ENCODE data around the gene ITGA2. TPM values are rescaled to one million over a fixed set of nuclear protein-coding genes. Genes with fewer than 3 reads are reported as not detected.
"Not testable (repeated sequence)": the region's sequence is repeated elsewhere in the genome, so short reads cannot be mapped to it uniquely, and the experiment has no call there.

The ITGA2 gene
- 0.97 TPM for total RNA-seq
- long read RNA-seq = 0 reads

- ATAC-seq (ENCODE audit: poor library complexity) = peak; percentile 86
- intact Hi-C loops (cut with DNase I) = no loop called here
- DNase-seq = peak; percentile 52
These were observed at the start of gene ITGA2 for GRCh38 chr5:52989025-52989780. Gene ITGA2, plus strand, starts transcription at chr5:52989352. Its CDS starts 117 bp downstream, at chr5:52989469.

- DNase-seq = no peak
- intact Hi-C loops (cut with DNase I) = no loop called here
- no peak for ATAC-seq (ENCODE audit: poor library complexity)
These were observed 45.9 kb upstream of the ITGA2 start for GRCh38 chr5:52943285-52943684.

- ATAC-seq (ENCODE audit: poor library complexity) (no peak), DNase-seq (no peak)
- intact Hi-C loops (cut with DNase I) = no loop called here
These were observed 45.3 kb upstream of the ITGA2 start for GRCh38 chr5:52943808-52944207.

- no peak for DNase-seq
- intact Hi-C loops (cut with DNase I) = no loop called here
- ATAC-seq (ENCODE audit: poor library complexity) = no peak
These were observed 44.1 kb upstream of the ITGA2 start for GRCh38 chr5:52945040-52945439.

- ATAC-seq (ENCODE audit: poor library complexity) (no peak), DNase-seq (no peak)
- intact Hi-C loops (cut with DNase I) = loop anchor here (2.0 kb wide), 1 partner anchor 150 kb away; no protein-coding TSS in a partner anchor
These were observed 41.9 kb upstream of the ITGA2 start for GRCh38 chr5:52947208-52947607.

GRCh38 chr5:52947851-52948250, 41.3 kb upstream of the ITGA2 start:
- no peak for ATAC-seq (ENCODE audit: poor library complexity)
- intact Hi-C loops (cut with DNase I) = loop anchor here (2.0 kb wide), 1 partner anchor 149 kb away; no protein-coding TSS in a partner anchor
- no peak for DNase-seq

- intact Hi-C loops (cut with DNase I) = no loop called here
- ATAC-seq (ENCODE audit: poor library complexity) (peak; percentile 94), DNase-seq (no peak)
These were observed 40.6 kb upstream of the ITGA2 start for GRCh38 chr5:52948418-52949076.

- DNase-seq (no peak), ATAC-seq (ENCODE audit: poor library complexity) (no peak)
- intact Hi-C loops (cut with DNase I) = no loop called here
These were observed 38.5 kb upstream of the ITGA2 start for GRCh38 chr5:52950686-52951085.

- no peak for ATAC-seq (ENCODE audit: poor library complexity)
- no peak for DNase-seq
- intact Hi-C loops (cut with DNase I) = no loop called here
These were observed 36.7 kb upstream of the ITGA2 start for GRCh38 chr5:52952483-52952882.

GRCh38 chr5:52956014-52956413, 33.1 kb upstream of the ITGA2 start:
- ATAC-seq (ENCODE audit: poor library complexity) (no peak), DNase-seq (no peak)
- intact Hi-C loops (cut with DNase I) = no loop called here

- ATAC-seq (ENCODE audit: poor library complexity) = no peak
- intact Hi-C loops (cut with DNase I) = no loop called here
- DNase-seq = no peak
These were observed 32.0 kb upstream of the ITGA2 start for GRCh38 chr5:52956915-52957747.

GRCh38 chr5:52961274-52961681, 27.9 kb upstream of the ITGA2 start:
- DNase-seq (no peak), ATAC-seq (ENCODE audit: poor library complexity) (peak; percentile 60)
- intact Hi-C loops (cut with DNase I) = no loop called here

GRCh38 chr5:52963636-52964035, 25.5 kb upstream of the ITGA2 start:
- intact Hi-C loops (cut with DNase I) = no loop called here
- ATAC-seq (ENCODE audit: poor library complexity) (no peak), DNase-seq (no peak)

- DNase-seq = no peak
- intact Hi-C loops (cut with DNase I) = no loop called here
- ATAC-seq (ENCODE audit: poor library complexity) = no peak
These were observed 25.0 kb upstream of the ITGA2 start for GRCh38 chr5:52964138-52964537.

- intact Hi-C loops (cut with DNase I); ATAC-seq (ENCODE audit: poor library complexity): not testable (repeated sequence)
- DNase-seq = peak; percentile 41
These were observed 13.0 kb upstream of the ITGA2 start for GRCh38 chr5:52976157-52976556.

- intact Hi-C loops (cut with DNase I) = no loop called here
- DNase-seq = no peak
- no peak for ATAC-seq (ENCODE audit: poor library complexity)
These were observed 11.8 kb upstream of the ITGA2 start for GRCh38 chr5:52977264-52977897.

- intact Hi-C loops (cut with DNase I) = no loop called here
- DNase-seq (no peak), ATAC-seq (ENCODE audit: poor library complexity) (peak; percentile 39)
These were observed 7.6 kb upstream of the ITGA2 start for GRCh38 chr5:52981507-52981906.

GRCh38 chr5:52983731-52984636, 5.2 kb upstream of the ITGA2 start:
- ATAC-seq (ENCODE audit: poor library complexity) = no peak
- intact Hi-C loops (cut with DNase I) = no loop called here

More at GRCh38 chr5:52983731-52984636, 5.2 kb upstream of the ITGA2 start:
- no peak for DNase-seq

All from Right ventricle myocardium superior (tissue), 1 donor.